T-cell (primary cell): ENCODE measurements around the gene ZNF26. TPM values are rescaled to one million over a fixed set of nuclear protein-coding genes. Genes with fewer than 3 reads are reported as not detected.
A peak's percentile ranks its signal among the peaks of the same experiment; 100 is the strongest.

Source experiments
- ATAC-seq, 4 experiments: fragments of 200-7000 bp in 3 of 4; fragments of 150-1000 bp in 1 of 4; cut with Tn5 transposase; replicated peaks in 1 of 4; 1 replicate in 3 of 4; 2 replicates in 1 of 4; pipeline ENCODE4 v1.10.0; 2021; ENCODE audit warnings: moderate library complexity in 3 of 4, mild to moderate bottlenecking in 2 of 4, moderate number of reproducible peaks in 1 of 4
- CTCF ChIA-PET, 2 donors: fragments of 300-600 bp; sonication (Branson Sonifier 250); formaldehyde crosslinking; loops; one replicate each; lab custom pipeline; 2022; ENCODE audit warnings: antibody characterized with exemption in 2 of 2; lab: Charles Lee
- POLR2A ChIA-PET, 2 donors: fragments of 300-600 bp; sonication (Branson Sonifier 250); formaldehyde crosslinking; loops; one replicate each; lab custom pipeline; 2022; ENCODE audit warnings: antibody characterized with exemption in 2 of 2; lab: Charles Lee
- DNase-seq, 35 experiments: peaks; one replicate each; pipeline versions ENCODE4 v3.0.0 to v3.0.0-alpha.2; 2013 to 2023
- H3K27ac ChIP-seq: one replicate; pipeline ENCODE4 v1.5.1; 2013; ENCODE audit warnings: low read length
- H3K27me3 ChIP-seq, 2 experiments: replicated peaks in 1 of 2; 1 replicate in 1 of 2; 2 replicates in 1 of 2; pipeline versions ENCODE4 v1.6.1 to v1.7.0; 2013; ENCODE audit warnings: low read length in 1 of 2, mixed read lengths in 1 of 2; ENCODE audit not compliant: control insufficient read depth in 2 of 2, insufficient read depth in 2 of 2; ENCODE audit errors: extremely low read depth in 1 of 2
- H3K36me3 ChIP-seq, 2 donors: 1 replicate in 1 of 2; 2 replicates in 1 of 2; pipeline versions ENCODE4 v1.6.1 to v1.7.0; 2013; ENCODE audit warnings: low read length in 1 of 2; ENCODE audit not compliant: control insufficient read depth in 2 of 2, insufficient read depth in 1 of 2; ENCODE audit errors: extremely low read depth in 1 of 2
- H3K4me1 ChIP-seq, 2 experiments: 1 replicate in 1 of 2; 2 replicates in 1 of 2; pipeline versions ENCODE4 v1.6.1 to v1.7.0; 2013; ENCODE audit warnings: low read length in 2 of 2, mixed read lengths in 1 of 2; ENCODE audit not compliant: insufficient read depth in 2 of 2, control insufficient read depth in 1 of 2; ENCODE audit errors: extremely low read depth in 1 of 2
- H3K4me3 ChIP-seq, 2 donors: 1 replicate in 1 of 2; 2 replicates in 1 of 2; pipeline versions ENCODE4 v1.5.1 to v1.7.0; 2013; ENCODE audit warnings: mild to moderate bottlenecking in 2 of 2, low read length in 1 of 2, moderate library complexity in 1 of 2; ENCODE audit not compliant: control insufficient read depth in 1 of 2; ENCODE audit errors: extremely low read depth in 1 of 2
- H3K9me3 ChIP-seq: 2 replicates; pipeline ENCODE4 v1.7.0; 2013
- H3K27ac Mint-ChIP-seq, 2 donors: one replicate each; pipeline ENCODE4 v1.8.0; 2020 to 2021; ENCODE audit warnings: mild to moderate bottlenecking in 2 of 2, mixed read lengths in 2 of 2
- H3K27me3 Mint-ChIP-seq, 2 donors: one replicate each; pipeline ENCODE4 v1.8.0; 2021 to 2022; ENCODE audit warnings: mixed read lengths in 2 of 2
- H3K36me3 Mint-ChIP-seq: one replicate; pipeline ENCODE4 v1.8.0; 2021; ENCODE audit warnings: mixed read lengths
- H3K4me1 Mint-ChIP-seq, 3 donors: one replicate each; pipeline ENCODE4 v1.8.0; 2020 to 2022; ENCODE audit warnings: mixed read lengths in 3 of 3, mild to moderate bottlenecking in 1 of 3
- H3K4me3 Mint-ChIP-seq, 3 donors: one replicate each; pipeline ENCODE4 v1.8.0; 2020 to 2022; ENCODE audit warnings: mild to moderate bottlenecking in 3 of 3, mixed read lengths in 3 of 3, moderate library complexity in 3 of 3
- H3K9me3 Mint-ChIP-seq, 3 donors: one replicate each; pipeline ENCODE4 v1.8.0; 2020 to 2022; ENCODE audit warnings: mixed read lengths in 3 of 3
- WGBS: methylation state at CpG from one replicate; pipeline ENCODE4 v1.1.5; 2013; ENCODE audit warnings: missing lambda C conversion rate; ENCODE audit not compliant: insufficient coverage; 5-methylcytosine and 5-hydroxymethylcytosine counted together
- total RNA-seq, 35 experiments: library from RNA in 6 of 35; stranded (reverse) in 6 of 35; fragments of 120-200 nt in 1 of 35; gene quantifications; one replicate each; pipeline versions ENCODE4 v1.2.1 to v1.2.4 and lab custom pipeline; 2013 to 2026

Gene ZNF26
- total RNA-seq, 5 donors from 2014 or later (not counting 1 experiment from before 2014, with no cell fraction given): 29.2 to 37.2 (median 32.7) TPM

- 94% methylated on average over 31 of the region's 34 CpGs for WGBS
- ATAC-seq: no peak
- Histone ChIP-seq H3K4me3 (peak overlapping the region in 1 of 2 donors; percentile 36), H3K9me3 (peaks cover 8% of the 10 kb centered on the region), H3K4me1 (no peaks in the 10 kb centered on the region), H3K27ac (no peak overlapping the region), H3K27me3 (no peaks in the 10 kb centered on the region), H3K36me3 (peaks cover 24 to 40% of the 10 kb centered on the region in 2 donors)
- ChIA-PET CTCF (no interaction called here), POLR2A (no interaction called here)
- no peaks in the 10 kb centered on the region for H3K4me1 Mint-ChIP-seq
- no peaks in the 10 kb centered on the region for H3K27me3 Mint-ChIP-seq
- peaks cover 64% of the 10 kb centered on the region for H3K36me3 Mint-ChIP-seq
- no peak overlapping the region for H3K4me3 Mint-ChIP-seq
- DNase-seq: no peak
- H3K27ac Mint-ChIP-seq: no peak overlapping the region
- peaks cover 5 to 39% (median 23%) of the 10 kb centered on the region in 3 donors for H3K9me3 Mint-ChIP-seq
These were observed 44.7 kb upstream of the ZNF26 start for GRCh38 chr12:132941336-132941954.

DNA sequence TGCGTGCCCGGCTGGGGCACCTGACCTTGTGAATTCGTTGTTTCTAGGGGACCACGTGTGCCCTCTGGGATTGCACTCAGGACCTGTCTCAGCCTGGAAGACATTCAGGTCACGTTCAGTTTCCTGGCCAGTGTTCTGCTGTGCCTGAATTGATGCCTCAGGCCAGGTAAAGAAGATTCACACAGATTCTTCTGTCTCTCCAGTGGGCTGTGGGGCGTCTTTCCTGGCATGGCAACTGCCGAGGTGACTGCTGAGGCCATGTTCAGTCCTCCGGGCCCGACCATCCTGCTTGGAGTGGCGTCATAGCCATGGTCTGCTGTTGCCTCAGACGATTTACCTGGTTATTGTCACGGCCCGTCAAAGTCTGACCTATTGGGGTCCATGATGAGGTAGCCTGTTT lies 43.6 kb upstream of the ZNF26 start:
- H3K9me3 Mint-ChIP-seq: peaks cover 4 to 35% (median 16%) of the 10 kb centered on the region in 3 donors
- no peaks in the 10 kb centered on the region for H3K27me3 ChIP-seq
- POLR2A ChIA-PET: no interaction called here
- H3K36me3 Mint-ChIP-seq: peaks cover 58% of the 10 kb centered on the region
- no peak overlapping the region for H3K4me3 Mint-ChIP-seq
- H3K4me3 ChIP-seq: peak overlapping the region in 1 of 2 donors; percentile 17
- CTCF ChIA-PET: no interaction called here
- no peak overlapping the region for H3K27ac ChIP-seq
- H3K27me3 Mint-ChIP-seq: no peaks in the 10 kb centered on the region
- WGBS: 98% methylated on average over 13 of the region's 13 CpGs
- H3K27ac Mint-ChIP-seq: no peak overlapping the region
- H3K9me3 ChIP-seq: peaks cover 5% of the 10 kb centered on the region
- ATAC-seq: no peak
- no peaks in the 10 kb centered on the region for H3K4me1 Mint-ChIP-seq
- peaks cover 27 to 40% of the 10 kb centered on the region in 2 donors for H3K36me3 ChIP-seq
- no peak for DNase-seq
- H3K4me1 ChIP-seq: no peaks in the 10 kb centered on the region

- POLR2A ChIA-PET: no interaction called here
- peaks cover 69% of the 10 kb centered on the region for H3K36me3 Mint-ChIP-seq
- no peaks in the 10 kb centered on the region for H3K27me3 Mint-ChIP-seq
- no peaks in the 10 kb centered on the region for H3K4me1 Mint-ChIP-seq
- H3K27ac Mint-ChIP-seq: no peak overlapping the region
- CTCF ChIA-PET: no interaction called here
- DNase-seq (no peak), ATAC-seq (no peak)
- H3K4me3 ChIP-seq: peak overlapping the region in 1 of 2 donors; percentile 19
- H3K4me3 Mint-ChIP-seq: no peak overlapping the region
- peaks cover 4% of the 10 kb centered on the region for H3K9me3 ChIP-seq
- H3K4me1 ChIP-seq: no peaks in the 10 kb centered on the region
- 95% methylated on average over 6 of the region's 9 CpGs for WGBS
- H3K36me3 ChIP-seq: peaks cover 28 to 56% of the 10 kb centered on the region in 2 donors
- H3K9me3 Mint-ChIP-seq: peaks cover 4 to 35% (median 22%) of the 10 kb centered on the region in 3 donors
- H3K27me3 ChIP-seq: no peaks in the 10 kb centered on the region
- no peak overlapping the region for H3K27ac ChIP-seq
These were observed 40.4 kb upstream of the ZNF26 start for GRCh38 chr12:132945806-132946205.

GRCh38 chr12:132946246-132946820 lies 39.8 kb upstream of the ZNF26 start:
- no peak for DNase-seq
- no peaks in the 10 kb centered on the region for H3K27me3 ChIP-seq
- no peak overlapping the region for H3K27ac ChIP-seq
- ATAC-seq: no peak
- CTCF ChIA-PET: no interaction called here
- Mint-ChIP-seq H3K4me1 (no peaks in the 10 kb centered on the region), H3K4me3 (no peak overlapping the region), H3K36me3 (peaks cover 64% of the 10 kb centered on the region), H3K27me3 (no peaks in the 10 kb centered on the region), H3K27ac (no peak overlapping the region), H3K9me3 (peaks cover 4 to 30% (median 16%) of the 10 kb centered on the region in 3 donors)
- POLR2A ChIA-PET: no interaction called here
- H3K36me3 ChIP-seq: peaks cover 28 to 56% of the 10 kb centered on the region in 2 donors
- H3K4me1 ChIP-seq: no peaks in the 10 kb centered on the region
- 100% methylated on average over 4 of the region's 8 CpGs for whole genome bisulfite sequencing
- H3K4me3 ChIP-seq: peak overlapping the region in 1 of 2 donors; percentile 17
- peaks cover 8% of the 10 kb centered on the region for H3K9me3 ChIP-seq

DNA sequence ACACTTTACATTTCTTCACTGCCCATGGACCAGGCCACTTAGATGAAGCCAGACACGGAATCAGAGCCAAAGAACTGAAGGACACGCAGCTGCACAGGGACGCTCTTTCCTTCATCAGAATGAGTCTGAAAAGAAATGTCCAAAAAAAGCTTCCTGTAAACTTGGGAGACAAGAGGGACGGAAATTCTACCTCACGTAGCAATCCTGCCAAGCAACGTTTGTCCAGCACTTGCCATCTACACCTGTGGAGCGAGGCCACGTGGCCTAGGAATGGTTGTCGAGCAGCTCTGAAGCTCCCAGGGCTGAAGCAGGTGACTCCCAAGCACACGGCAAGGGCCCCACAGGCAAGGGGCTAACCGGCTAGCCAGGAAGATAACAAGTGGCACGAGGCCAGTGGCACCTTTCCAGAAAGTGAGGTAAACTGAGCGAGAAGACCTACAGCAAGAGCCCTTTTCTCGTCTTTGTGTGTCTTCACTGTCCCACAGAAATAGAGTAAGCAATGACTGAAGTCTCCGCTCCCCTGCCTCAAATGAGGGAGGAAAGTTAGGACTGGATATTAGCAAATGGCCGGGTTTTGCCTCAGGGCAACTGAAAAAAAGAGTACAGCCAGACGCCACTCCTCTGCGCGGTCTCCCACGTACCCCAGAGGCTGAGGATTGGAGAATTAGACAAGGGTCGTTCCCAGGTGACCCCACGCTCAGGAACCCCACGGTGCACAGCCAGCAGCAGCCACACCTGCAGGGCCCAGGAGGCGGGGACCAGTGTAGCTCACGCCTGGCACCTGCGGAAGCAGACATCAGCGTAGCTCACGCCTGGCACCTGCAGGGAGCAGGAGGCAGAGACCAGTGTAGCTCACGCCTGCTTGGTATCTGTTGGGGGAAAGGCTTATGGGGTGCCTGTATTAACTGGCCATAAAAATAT lies 37.8 kb upstream of the ZNF26 start:
- H3K4me3 ChIP-seq: peak overlapping the region in 1 of 2 donors; percentile 50
- Mint-ChIP-seq H3K4me3 (no peak overlapping the region), H3K9me3 (peaks cover 4 to 24% (median 12%) of the 10 kb centered on the region in 3 donors), H3K36me3 (peaks cover 49% of the 10 kb centered on the region), H3K27ac (no peak overlapping the region), H3K27me3 (no peaks in the 10 kb centered on the region), H3K4me1 (peaks cover 3 to 7% (median 4%) of the 10 kb centered on the region in 3 donors)
- ATAC-seq (no peak), DNase-seq (no peak)
- ChIA-PET CTCF (no interaction called here), POLR2A (no interaction called here)
- peaks cover 17 to 44% of the 10 kb centered on the region in 2 donors for H3K36me3 ChIP-seq
- 96% methylated on average over 28 of the region's 29 CpGs for WGBS
- no peak overlapping the region for H3K27ac ChIP-seq
- peaks cover 8% of the 10 kb centered on the region for H3K9me3 ChIP-seq
- H3K27me3 ChIP-seq: no peaks in the 10 kb centered on the region
- H3K4me1 ChIP-seq: no peaks in the 10 kb centered on the region
